GM12878 (cell line): ENCODE data around the gene ITGA1. TPM values are rescaled to one million over a fixed set of nuclear protein-coding genes. Genes with fewer than 3 reads are reported as not detected.
A peak's percentile ranks its signal among the peaks of the same experiment; 100 is the strongest.

ENCODE experiments used
- ATAC-seq: fragments of 200-7000 bp; cut with Tn5 transposase; 3 replicates; pipeline ENCODE4 v1.9.1; 2020; ENCODE audit warnings: mild to moderate bottlenecking, moderate library complexity
- BruUV-seq: library from RNA; stranded (reverse); fragments of 400-500 nt; replicated peaks from 2 replicates; lab custom pipeline; 2021; lab: Mats Ljungman, UMichigan
- CTCF ChIA-PET: fragments of 300-600 bp; sonication (Branson Sonifier 250); formaldehyde crosslinking; extraction: SDS; loops from one replicate; lab custom pipeline; 2021; ENCODE audit warnings: inconsistent platforms; lab: Yijun Ruan, JAX
- POLR2A ChIA-PET: fragments of 350-600 bp; formaldehyde crosslinking; extraction: SDS; loops from one replicate; lab custom pipeline; 2021; ENCODE audit warnings: inconsistent platforms; lab: Charles Lee
- RAD21 ChIA-PET: fragments of 300-600 bp; sonication (Branson Sonifier 250); formaldehyde crosslinking; loops from one replicate; lab custom pipeline; 2023; ENCODE audit warnings: antibody characterized with exemption; ENCODE audit not compliant: unreplicated experiment; lab: Charles Lee
- SMC1A ChIA-PET: fragments of 300-600 bp; sonication (Branson Sonifier 250); formaldehyde crosslinking; loops from one replicate; lab custom pipeline; 2023; ENCODE audit not compliant: unreplicated experiment, uncharacterized antibody; lab: Charles Lee
- DNase-seq: peaks from one replicate; pipeline ENCODE4 v3.0.0-alpha.2; 2011; ENCODE audit warnings: low read depth, low spot score
- FAIRE-seq: peaks from 3 replicates; lab custom pipeline; 2011; peaks lifted over from hg19 to GRCh38; lab: Jason Lieb, UNC
- H2AFZ ChIP-seq: 2 replicates; pipeline ENCODE4 v1.6.0; 2011; ENCODE audit warnings: low read depth, low read length, control low read depth; ENCODE audit not compliant: control insufficient read depth
- H3K27ac ChIP-seq: 2 replicates; pipeline ENCODE4 v1.5.1; 2011; ENCODE audit warnings: control low read depth; ENCODE audit not compliant: control insufficient read depth, insufficient read depth
- H3K27me3 ChIP-seq, 2 experiments: replicated peaks in 1 of 2; 2 replicates each; pipeline versions ENCODE4 v1.6.0 to v1.6.1; 2011; ENCODE audit warnings: low read length in 1 of 2; ENCODE audit not compliant: control insufficient read depth in 2 of 2, insufficient read depth in 2 of 2
- H3K36me3 ChIP-seq, 2 experiments: 2 replicates each; pipeline ENCODE4 v1.5.1; 2011; ENCODE audit warnings: low read length in 1 of 2; ENCODE audit not compliant: control insufficient read depth in 2 of 2, insufficient read depth in 2 of 2
- H3K4me1 ChIP-seq: 2 replicates; pipeline ENCODE4 v1.6.1; 2011; ENCODE audit warnings: mild to moderate bottlenecking, low read length, moderate library complexity, mixed read lengths; ENCODE audit not compliant: control insufficient read depth, insufficient read depth
- H3K4me2 ChIP-seq: 2 replicates; pipeline ENCODE4 v1.6.0; 2011; ENCODE audit warnings: control low read depth; ENCODE audit not compliant: control insufficient read depth, insufficient read depth
- H3K4me3 ChIP-seq: fragments of 200-600 bp; sonication (generic); 2 replicates; pipeline ENCODE4 v1.5.1; 2016
- H3K79me2 ChIP-seq: 2 replicates; pipeline ENCODE4 v1.6.0; 2011; ENCODE audit warnings: low read length; ENCODE audit not compliant: control insufficient read depth, insufficient read depth
- H3K9ac ChIP-seq: 2 replicates; pipeline ENCODE4 v1.8.0; 2011; ENCODE audit warnings: low read length, control low read depth, mixed read lengths; ENCODE audit not compliant: control insufficient read depth, insufficient read depth
- H3K9me3 ChIP-seq: replicated peaks from 3 replicates; pipeline ENCODE4 v1.5.1; 2011; ENCODE audit warnings: mild to moderate bottlenecking, low read length; ENCODE audit not compliant: control insufficient read depth, insufficient read depth
- H4K20me1 ChIP-seq: 2 replicates; pipeline ENCODE4 v1.6.0; 2011; ENCODE audit not compliant: control insufficient read depth, insufficient read depth
- EZH2 ChIP-seq: IDR thresholded peaks from 2 replicates; pipeline ENCODE4 v1.6.1; 2012; ENCODE audit warnings: low read depth, mild to moderate bottlenecking, control low read depth, inconsistent platforms, low read length, borderline replicate concordance; ENCODE audit not compliant: control insufficient read depth
- HCFC1 ChIP-seq: fragments of 150-350 bp; IDR thresholded peaks from 2 replicates; pipeline ENCODE4 v1.6.1; 2014; ENCODE audit warnings: low read length
- MTA2 ChIP-seq: fragments of 450-650 bp; IDR thresholded peaks from 2 replicates; pipeline ENCODE4 v1.6.1; 2016; ENCODE audit warnings: low read depth, mild to moderate bottlenecking, moderate library complexity
- RBBP5 ChIP-seq: fragments of 200-600 bp; sonication (generic); conservative IDR thresholded peaks from 2 replicates; pipeline ENCODE4 v1.6.1; 2016
- RUNX3 ChIP-seq: IDR thresholded peaks from 2 replicates; pipeline ENCODE4 v1.6.1; 2012; ENCODE audit warnings: low read length, inconsistent platforms
- SPI1 ChIP-seq: IDR thresholded peaks from 2 replicates; pipeline ENCODE4 v1.6.1; 2011; ENCODE audit warnings: low read depth, mild to moderate bottlenecking, low read length, moderate library complexity, borderline replicate concordance; ENCODE audit not compliant: insufficient read depth
- ZBTB40 ChIP-seq: fragments of 450-650 bp; IDR thresholded peaks from 2 replicates; pipeline ENCODE4 v1.6.1; 2016; ENCODE audit warnings: mild to moderate bottlenecking, moderate library complexity, borderline replicate concordance
- WGBS: methylation state at CpG from one replicate; pipeline ENCODE4 v1.1.6; 2016; ENCODE audit warnings: low lambda C conversion rate; ENCODE audit not compliant: insufficient replicate concordance, insufficient coverage; ENCODE audit errors: missing lambda C conversion rate; 5-methylcytosine and 5-hydroxymethylcytosine counted together
- in situ Hi-C: fragments of 300-500 bp; cut with MboI; formaldehyde crosslinking; loops from 9 replicates; pipeline ENCODE4 v1.14.3; 2018; ENCODE audit warnings: mixed read lengths
- intact Hi-C: fragments of 100-400 bp; cut with micrococcal nuclease; formaldehyde crosslinking; loops from one replicate; pipeline ENCODE4 v1.14.2; 2022; ENCODE audit not compliant: unreplicated experiment
- polyA plus RNA-seq, 11 experiments: library from polyadenylated mRNA; depleted of rRNA in 4 of 11; unstranded in 6 of 11; stranded (reverse) in 5 of 11; fragments of >200 nt; fragmentation: Nextera tagmentation in 4 of 11; fragmentation: Illumina TruSeq in 1 of 11; extraction: Ambion mirVana in 4 of 11; extraction: Trizol in 1 of 11; gene quantifications; 1 replicate in 1 of 11; 2 replicates in 10 of 11; pipeline versions ENCODE4 v1.2.1 to v1.2.3, GENCODE V29; 2011 to 2016; ENCODE audit warnings: inconsistent platforms in 2 of 11, missing spikeins in 2 of 11, low read depth in 1 of 11
- total RNA-seq, 4 experiments: library from RNA; depleted of rRNA in 3 of 4; stranded (reverse); fragments of >200 nt in 3 of 4; fragmentation: Illumina TruSeq in 1 of 4; extraction: Trizol in 1 of 4; gene quantifications; 2 replicates each; pipeline versions ENCODE4 v1.2.1 to v1.2.3, GENCODE V29; 2013 to 2021

ITGA1 gene
- total and polyA plus RNA-seq, 10 of the 15 experiments (the other 5 are each of a cell fraction or from before 2014, with no cell fraction given): 0.02 to 0.56 (median 0.19) TPM

GRCh38 chr5:52748590-52748989 lies 39.1 kb upstream of the ITGA1 start:
- no peak for TF ChIP-seq RBBP5
- no peak for TF ChIP-seq SPI1
- peak; percentile 34; the same call in 1 of the 2 replicates for TF ChIP-seq RUNX3
- TF ChIP-seq MTA2: no peak
- no peak for TF ChIP-seq EZH2
- 0 out of 2 replicates have a peak, but pooled peaks have one; percentile 27 for TF ChIP-seq ZBTB40
- no peak for TF ChIP-seq HCFC1
- Histone ChIP-seq H3K4me2 (no peak overlapping the region), H3K27me3 (no peaks in the 10 kb centered on the region; a peak in 2 of 4 replicates), H3K79me2 (no peaks in the 10 kb centered on the region), H3K36me3 (no peaks in the 10 kb centered on the region), H3K4me1 (no peaks in the 10 kb centered on the region; the same call in 1 of the 2 replicates), H3K9ac (no peak overlapping the region), H3K27ac (no peak overlapping the region), H2AFZ (no peak overlapping the region), H3K4me3 (no peak overlapping the region), H3K9me3 (no peaks in the 10 kb centered on the region), H4K20me1 (no peaks in the 10 kb centered on the region)
- DNase-seq (no peak), FAIRE-seq (no peak), ATAC-seq (no peak)
- in situ Hi-C loops (no loop called here), intact Hi-C loops (no loop called here)
- ChIA-PET RAD21 (no interaction called here), CTCF (no interaction called here), POLR2A (no interaction called here), SMC1A (no interaction called here)
- no TSS peak for BruUV-seq
- WGBS: 0% methylated on average over 1 of the region's 1 CpG
